IPS-15b (cell line): ENCODE results near the gene PRIMA1.

Experiments
- H3K27me3 ChIP-seq: one replicate; pipeline ENCODE4 v1.6.1; 2013; ENCODE audit warnings: low read length; ENCODE audit not compliant: control insufficient read depth, insufficient read depth
- H3K36me3 ChIP-seq: one replicate; pipeline ENCODE4 v1.6.1; 2013; ENCODE audit warnings: low read length; ENCODE audit not compliant: control insufficient read depth, insufficient read depth
- H3K4me1 ChIP-seq: one replicate; pipeline ENCODE4 v1.6.1; 2013; ENCODE audit warnings: mild to moderate bottlenecking, low read length; ENCODE audit not compliant: control insufficient read depth, insufficient read depth
- H3K4me3 ChIP-seq: one replicate; pipeline ENCODE4 v1.5.1; 2013; ENCODE audit warnings: low read depth, low read length
- H3K9ac ChIP-seq: one replicate; pipeline ENCODE4 v1.6.1; 2013; ENCODE audit warnings: low read depth, mild to moderate bottlenecking, low read length
- H3K9me3 ChIP-seq: one replicate; pipeline ENCODE4 v1.6.1; 2013; ENCODE audit warnings: mild to moderate bottlenecking, low read length; ENCODE audit not compliant: control insufficient read depth, insufficient read depth

PRIMA1 gene

DNA sequence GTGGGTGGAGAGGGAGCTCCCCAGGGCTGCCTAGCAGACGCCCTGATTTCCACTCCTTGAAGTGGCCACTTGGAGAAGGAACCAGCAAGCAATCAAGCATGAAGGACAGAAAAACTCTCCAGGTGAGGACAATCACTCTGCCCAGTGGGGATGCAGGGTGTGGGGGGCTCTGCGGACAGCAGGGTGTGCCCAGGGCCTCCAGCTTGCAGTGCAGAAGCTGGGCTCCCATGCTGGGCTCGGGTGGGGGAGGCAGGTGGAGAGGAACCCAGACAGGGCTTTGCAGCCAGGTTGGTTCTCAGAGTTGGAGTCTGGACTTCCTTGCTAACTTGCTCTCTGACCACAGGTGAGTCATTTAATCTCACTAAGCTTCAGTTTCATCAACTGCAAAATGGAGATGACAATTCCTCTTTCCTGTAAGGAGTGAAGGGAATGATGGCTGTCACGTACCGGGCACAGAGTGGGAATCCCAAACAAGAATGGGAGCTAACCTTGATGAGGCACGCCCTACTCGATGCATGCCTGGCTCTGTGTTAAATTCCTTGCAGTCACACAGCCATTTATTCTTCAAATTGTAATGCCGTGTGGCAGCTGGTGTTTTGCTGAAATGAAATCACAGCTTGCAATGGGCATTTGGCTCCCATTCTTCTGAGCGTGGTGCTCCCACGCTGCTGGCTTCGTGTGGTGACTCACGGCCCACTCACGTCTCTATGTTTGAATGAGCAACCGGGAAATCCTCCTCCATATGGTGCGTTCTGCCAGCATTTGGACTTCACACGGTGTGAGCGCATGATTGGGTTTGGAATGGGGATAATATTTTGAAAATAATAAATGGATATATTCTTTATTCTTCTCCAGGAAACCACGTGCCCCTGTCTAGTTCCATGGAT is 75.2 kb downstream of the PRIMA1 start:
- H3K9me3 ChIP-seq, result no peaks in the 10 kb centered on the region
- H3K36me3 ChIP-seq, result no peaks in the 10 kb centered on the region
- H3K4me1 ChIP-seq, result peaks cover 3% of the 10 kb centered on the region
- H3K9ac ChIP-seq, result no peak overlapping the region
- no peak overlapping the region for H3K4me3 ChIP-seq
- no peaks in the 10 kb centered on the region for H3K27me3 ChIP-seq

DNA sequence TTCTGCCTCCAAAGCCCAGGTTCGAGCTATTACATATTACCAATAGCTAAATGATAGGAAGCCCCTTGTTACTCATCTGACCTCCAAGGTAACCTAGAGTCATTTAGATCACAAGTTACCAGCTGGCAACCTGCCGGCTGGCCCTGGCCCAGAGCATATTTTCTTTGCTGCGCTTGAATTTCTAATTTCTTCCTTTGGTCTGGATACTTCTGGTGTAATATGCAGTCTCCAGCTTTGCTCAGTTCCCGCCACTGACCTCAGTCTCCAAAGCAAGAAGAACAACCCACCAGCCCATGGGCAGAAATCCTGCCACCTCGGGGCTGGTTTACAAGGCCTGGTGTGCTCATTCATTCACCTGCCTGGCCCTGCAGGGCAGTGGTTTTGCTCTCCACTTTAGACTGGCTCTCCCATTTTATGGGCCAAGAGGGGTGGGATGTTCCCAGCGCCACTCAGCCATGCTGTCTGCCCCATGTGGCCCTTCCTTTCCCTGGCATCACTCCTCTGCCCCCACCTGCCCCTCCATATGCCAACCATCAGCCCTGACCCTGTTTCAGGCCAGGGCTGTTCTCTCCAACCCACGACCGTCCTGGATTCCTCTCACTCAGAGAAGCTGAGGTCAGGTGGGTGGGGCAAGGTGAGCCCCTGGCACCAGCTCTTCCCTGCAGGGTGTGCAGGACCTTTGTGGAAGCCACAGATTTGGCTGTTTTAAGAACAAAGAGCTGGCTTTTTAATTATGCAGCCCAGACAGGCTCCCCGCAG is 76.0 kb downstream of the PRIMA1 start:
- no peak overlapping the region for H3K9ac ChIP-seq
- H3K4me3 ChIP-seq, result no peak overlapping the region
- no peaks in the 10 kb centered on the region for H3K36me3 ChIP-seq
- H3K4me1 ChIP-seq, result peaks cover 3% of the 10 kb centered on the region
- no peaks in the 10 kb centered on the region for H3K27me3 ChIP-seq
- H3K9me3 ChIP-seq, result no peaks in the 10 kb centered on the region

DNA sequence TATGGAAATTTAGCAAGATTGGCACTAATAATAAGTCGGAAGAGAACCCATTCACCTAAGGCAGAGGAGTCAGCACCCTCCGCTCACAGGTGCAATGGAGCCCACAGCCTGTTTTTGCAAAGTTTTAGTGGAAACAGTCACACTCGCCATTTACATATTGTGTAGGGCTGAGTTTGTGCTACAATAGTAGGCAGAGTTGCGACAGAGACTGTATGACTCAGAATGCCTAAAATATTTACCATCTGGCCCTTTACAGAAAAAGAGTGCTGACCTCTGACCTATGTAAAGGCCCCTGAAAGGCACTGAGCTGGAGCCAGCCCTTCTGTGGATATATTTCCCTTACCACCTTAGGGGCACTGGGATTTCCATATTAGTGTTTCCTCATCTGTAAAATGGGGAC is 79.0 kb downstream of the PRIMA1 start:
- Histone ChIP-seq H3K9me3 (no peaks in the 10 kb centered on the region), H3K36me3 (no peaks in the 10 kb centered on the region), H3K9ac (no peak overlapping the region), H3K4me1 (peaks cover 3% of the 10 kb centered on the region), H3K4me3 (no peak overlapping the region), H3K27me3 (no peaks in the 10 kb centered on the region)

DNA sequence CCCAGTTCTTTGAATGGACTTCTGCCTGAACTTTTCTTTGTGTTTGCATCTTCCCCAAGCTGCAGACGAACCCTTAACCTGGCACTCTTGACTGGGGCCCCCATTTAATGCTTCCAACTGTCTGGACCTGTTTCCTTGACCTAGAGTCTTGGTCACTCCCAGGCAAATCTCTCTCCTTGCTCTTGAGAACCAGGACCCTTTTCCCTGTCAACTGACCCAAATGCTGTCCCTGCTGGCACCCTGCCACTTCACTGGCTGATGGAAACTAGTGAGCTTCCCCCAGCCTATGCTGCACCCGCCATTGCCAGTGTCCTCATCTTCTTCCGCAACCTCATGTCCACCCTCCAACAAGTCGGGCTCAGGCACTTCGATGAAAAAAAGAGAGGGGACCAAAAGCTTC is 79.5 kb downstream of the PRIMA1 start:
- no peaks in the 10 kb centered on the region for H3K27me3 ChIP-seq
- H3K9me3 ChIP-seq, result no peaks in the 10 kb centered on the region
- no peak overlapping the region for H3K4me3 ChIP-seq
- no peak overlapping the region for H3K9ac ChIP-seq
- H3K36me3 ChIP-seq, result no peaks in the 10 kb centered on the region
- peaks cover 3% of the 10 kb centered on the region for H3K4me1 ChIP-seq

DNA sequence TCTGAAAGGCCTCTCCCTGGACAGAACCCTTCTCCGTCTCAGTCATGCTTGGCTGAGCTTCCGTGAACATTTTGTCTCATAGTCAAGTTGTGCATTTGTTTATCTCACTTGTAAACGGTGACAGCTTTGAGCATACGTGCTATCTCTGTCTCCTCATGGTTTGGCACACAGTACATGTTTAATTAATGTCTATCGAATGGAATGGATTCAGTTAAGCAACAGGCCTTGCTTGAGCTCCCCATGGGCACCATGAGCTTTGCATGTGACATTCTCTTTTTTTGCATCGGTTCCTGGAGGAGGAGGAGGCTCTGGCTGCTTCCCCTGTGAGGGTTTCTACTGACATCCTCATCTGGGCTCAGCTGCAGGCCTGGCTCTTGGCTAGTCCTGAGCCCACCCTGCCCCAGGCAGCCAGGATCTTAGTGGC is 80.0 kb downstream of the PRIMA1 start:
- H3K9me3 ChIP-seq, result no peaks in the 10 kb centered on the region
- H3K27me3 ChIP-seq, result no peaks in the 10 kb centered on the region
- no peaks in the 10 kb centered on the region for H3K36me3 ChIP-seq
- no peak overlapping the region for H3K4me3 ChIP-seq
- H3K9ac ChIP-seq, result no peak overlapping the region
- peaks cover 3% of the 10 kb centered on the region for H3K4me1 ChIP-seq

DNA sequence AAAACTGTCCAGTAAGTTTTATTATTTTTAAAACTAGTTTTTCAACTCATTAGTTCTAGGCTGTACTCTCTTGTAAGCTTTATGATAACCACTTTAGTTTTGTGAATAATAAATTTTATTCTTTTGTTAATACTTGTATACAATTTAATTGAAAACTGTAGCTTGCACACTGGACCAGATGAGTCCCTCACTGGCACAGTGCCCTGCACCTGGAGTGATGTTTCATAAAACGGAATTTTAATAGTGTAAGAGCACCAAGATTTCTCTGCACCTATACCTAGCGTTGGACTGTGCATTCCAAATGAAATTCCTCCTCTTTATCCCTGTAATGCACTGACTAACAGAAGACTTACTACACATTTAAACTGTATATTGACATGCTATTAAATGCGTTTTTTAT is 80.8 kb downstream of the PRIMA1 start:
- H3K4me1 ChIP-seq, result no peaks in the 10 kb centered on the region
- H3K36me3 ChIP-seq, result no peaks in the 10 kb centered on the region
- H3K9ac ChIP-seq, result no peak overlapping the region
- H3K27me3 ChIP-seq, result no peaks in the 10 kb centered on the region
- no peak overlapping the region for H3K4me3 ChIP-seq
- H3K9me3 ChIP-seq, result no peaks in the 10 kb centered on the region

DNA sequence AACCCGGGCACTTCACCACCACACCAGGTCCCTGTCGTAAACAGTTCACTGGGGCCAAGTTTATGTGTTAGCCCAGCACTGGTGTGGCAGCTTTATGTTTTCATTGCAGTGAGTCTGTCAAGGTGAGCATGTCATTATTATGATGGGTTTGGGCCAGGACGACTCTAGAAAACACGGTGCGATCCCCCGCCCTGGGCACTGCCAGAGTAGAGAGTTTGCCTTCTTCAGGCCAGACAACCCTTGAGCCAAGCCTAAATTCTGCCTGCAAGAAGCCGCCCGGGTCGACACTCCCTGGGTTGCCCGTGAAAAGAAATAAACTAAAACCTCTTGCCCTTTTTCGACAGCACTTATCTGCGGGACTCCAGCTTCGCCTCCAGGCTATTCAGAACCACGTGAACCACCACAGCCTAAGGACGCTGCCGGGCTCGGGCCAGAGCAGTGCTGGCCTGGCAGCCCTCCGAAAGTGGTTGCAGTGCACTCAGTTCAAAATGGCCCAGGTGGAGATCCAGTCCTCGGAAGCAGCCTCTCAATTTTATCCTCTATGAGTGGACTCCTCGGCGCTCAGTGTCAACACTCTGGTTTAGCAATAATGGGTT is 81.8 kb downstream of the PRIMA1 start:
- H3K4me3 ChIP-seq, result no peak overlapping the region
- no peaks in the 10 kb centered on the region for H3K9me3 ChIP-seq
- no peaks in the 10 kb centered on the region for H3K36me3 ChIP-seq
- no peaks in the 10 kb centered on the region for H3K27me3 ChIP-seq
- no peaks in the 10 kb centered on the region for H3K4me1 ChIP-seq
- H3K9ac ChIP-seq, result no peak overlapping the region

DNA sequence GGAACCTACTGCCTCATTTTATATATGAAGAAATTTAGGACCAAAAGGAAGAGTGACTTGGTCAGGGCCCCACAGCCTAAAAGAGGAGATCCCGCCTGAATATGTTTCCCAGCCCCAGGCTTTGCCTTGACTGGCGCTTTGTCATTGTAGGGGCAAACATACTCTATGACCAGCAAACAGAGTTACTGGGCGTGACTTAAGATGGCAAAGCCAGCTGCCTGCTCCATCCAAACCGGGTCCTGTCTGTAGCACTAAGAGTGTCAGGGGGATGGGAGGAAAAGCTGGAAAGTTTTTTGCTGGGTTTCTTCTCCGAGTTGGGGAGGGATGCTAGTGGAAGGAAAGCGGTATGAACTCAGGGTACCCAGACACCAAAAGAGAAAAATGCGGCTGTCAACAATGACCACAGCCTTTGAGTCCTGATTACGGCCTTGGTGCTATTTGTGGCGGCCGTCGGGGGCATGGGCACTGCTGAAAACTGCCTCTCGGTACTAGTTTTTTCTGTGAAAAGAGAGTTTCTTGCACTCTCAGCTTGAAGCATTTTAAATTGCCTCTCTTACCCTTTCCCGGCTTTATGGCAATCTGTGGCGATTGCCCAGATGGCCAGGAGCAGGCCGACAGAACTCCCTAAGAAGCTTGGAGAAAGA is 82.7 kb downstream of the PRIMA1 start:
- no peaks in the 10 kb centered on the region for H3K4me1 ChIP-seq
- H3K9me3 ChIP-seq, result no peaks in the 10 kb centered on the region
- no peak overlapping the region for H3K9ac ChIP-seq
- no peak overlapping the region for H3K4me3 ChIP-seq
- H3K27me3 ChIP-seq, result no peaks in the 10 kb centered on the region
- H3K36me3 ChIP-seq, result no peaks in the 10 kb centered on the region

DNA sequence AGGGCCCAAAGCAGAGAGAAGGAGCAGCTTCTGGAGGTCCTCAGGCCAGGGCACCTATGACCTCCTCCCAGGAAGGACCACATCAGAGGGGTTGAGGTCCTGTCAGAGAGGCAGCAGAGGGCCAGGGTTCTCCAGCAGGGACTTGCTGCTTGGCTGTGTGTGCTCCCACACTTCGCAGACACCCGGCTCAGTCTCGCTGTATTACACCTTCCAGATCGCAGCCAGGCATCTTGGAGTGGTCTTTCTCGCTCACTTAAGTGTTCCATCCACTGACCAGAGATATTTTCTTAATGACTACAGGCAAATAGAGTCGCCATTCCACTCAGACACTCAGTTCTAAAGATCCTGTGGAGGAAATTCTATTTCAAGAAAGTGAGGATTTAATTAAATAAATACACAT is 84.3 kb downstream of the PRIMA1 start:
- Histone ChIP-seq H3K27me3 (no peaks in the 10 kb centered on the region), H3K4me1 (no peaks in the 10 kb centered on the region)

DNA sequence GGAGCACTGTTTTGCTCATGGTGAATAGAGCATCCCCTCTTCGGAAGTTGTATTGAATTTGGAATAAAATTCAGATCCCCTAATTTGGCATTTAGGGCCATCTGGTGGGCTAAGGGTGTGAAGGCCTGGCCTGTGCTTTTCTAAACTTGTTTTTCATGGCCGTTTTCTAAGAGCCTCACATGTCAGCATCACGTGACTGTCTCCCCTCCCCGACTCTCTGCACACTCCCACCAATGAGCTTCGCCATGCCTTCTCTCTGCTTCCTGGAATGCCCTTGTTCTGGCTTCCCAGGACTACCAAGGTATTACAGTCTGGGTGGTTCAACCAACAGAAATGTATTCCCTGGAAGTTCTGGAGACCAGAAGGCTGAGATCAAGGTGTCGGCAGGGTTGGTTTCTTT is 85.3 kb downstream of the PRIMA1 start:
- Histone ChIP-seq H3K4me3 (no peak overlapping the region), H3K9ac (no peak overlapping the region), H3K36me3 (no peaks in the 10 kb centered on the region), H3K4me1 (no peaks in the 10 kb centered on the region), H3K9me3 (no peaks in the 10 kb centered on the region), H3K27me3 (no peaks in the 10 kb centered on the region)

More for the DNA sequence above, 84.3 kb downstream of the PRIMA1 start:
- H3K4me3 ChIP-seq, result no peak overlapping the region
- H3K9me3 ChIP-seq, result no peaks in the 10 kb centered on the region
- no peaks in the 10 kb centered on the region for H3K36me3 ChIP-seq
- no peak overlapping the region for H3K9ac ChIP-seq

DNA sequence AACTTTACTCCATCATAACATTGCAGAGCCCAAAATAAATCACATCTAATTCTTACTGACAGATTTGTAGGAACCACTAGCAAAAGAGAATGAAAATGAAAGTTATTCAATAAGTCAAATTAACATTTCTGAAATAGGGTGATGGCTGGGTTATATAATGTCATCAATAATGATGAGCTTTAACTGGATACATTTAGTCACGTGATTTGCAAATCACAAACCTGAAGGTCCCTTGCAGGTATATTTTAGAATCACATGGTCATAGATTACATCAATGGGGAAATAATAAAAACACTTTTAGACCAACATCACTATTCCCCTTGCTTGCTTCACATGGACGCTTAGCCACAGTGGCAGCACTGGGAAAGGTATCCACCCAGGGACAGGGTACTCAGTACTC is 86.7 kb downstream of the PRIMA1 start:
- Histone ChIP-seq H3K9me3 (no peaks in the 10 kb centered on the region), H3K9ac (no peak overlapping the region), H3K4me3 (no peak overlapping the region), H3K36me3 (no peaks in the 10 kb centered on the region), H3K4me1 (no peaks in the 10 kb centered on the region), H3K27me3 (no peaks in the 10 kb centered on the region)
